ENCODE measurements around the gene LCN10.
"Not testable (repeated sequence)": the region's sequence is repeated elsewhere in the genome, so short reads cannot be mapped to it uniquely, and the experiment has no call there.

Gene LCN10

DNA sequence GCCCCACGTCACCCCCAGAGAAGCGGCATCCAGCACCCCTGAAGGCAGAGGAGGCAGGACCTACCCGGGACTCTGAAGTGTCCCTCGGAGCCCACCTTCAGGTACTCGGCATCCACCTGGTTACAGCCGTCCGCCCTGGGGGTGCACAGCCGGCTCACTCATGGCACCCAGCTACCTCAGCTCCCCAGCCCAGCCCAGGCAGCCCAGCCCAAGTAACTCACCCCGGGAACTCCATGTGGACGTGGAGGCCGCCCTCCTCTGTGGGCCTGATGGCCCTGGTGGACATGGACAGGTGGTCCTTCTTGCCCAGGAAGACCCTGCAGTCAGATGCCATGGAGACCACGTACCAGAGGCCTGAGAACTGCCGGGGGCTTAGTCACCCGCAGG is 20.9 kb upstream of the LCN10 start:
- TF ChIP-seq, protein P1, sequence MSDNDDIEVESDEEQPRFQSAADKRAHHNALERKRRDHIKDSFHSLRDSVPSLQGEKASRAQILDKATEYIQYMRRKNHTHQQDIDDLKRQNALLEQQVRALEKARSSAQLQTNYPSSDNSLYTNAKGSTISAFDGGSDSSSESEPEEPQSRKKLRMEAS (IDR thresholded peaks at IDR 0.05; ENCODE audit: low read depth, low read length), result no peak
- TF ChIP-seq, protein P2, sequence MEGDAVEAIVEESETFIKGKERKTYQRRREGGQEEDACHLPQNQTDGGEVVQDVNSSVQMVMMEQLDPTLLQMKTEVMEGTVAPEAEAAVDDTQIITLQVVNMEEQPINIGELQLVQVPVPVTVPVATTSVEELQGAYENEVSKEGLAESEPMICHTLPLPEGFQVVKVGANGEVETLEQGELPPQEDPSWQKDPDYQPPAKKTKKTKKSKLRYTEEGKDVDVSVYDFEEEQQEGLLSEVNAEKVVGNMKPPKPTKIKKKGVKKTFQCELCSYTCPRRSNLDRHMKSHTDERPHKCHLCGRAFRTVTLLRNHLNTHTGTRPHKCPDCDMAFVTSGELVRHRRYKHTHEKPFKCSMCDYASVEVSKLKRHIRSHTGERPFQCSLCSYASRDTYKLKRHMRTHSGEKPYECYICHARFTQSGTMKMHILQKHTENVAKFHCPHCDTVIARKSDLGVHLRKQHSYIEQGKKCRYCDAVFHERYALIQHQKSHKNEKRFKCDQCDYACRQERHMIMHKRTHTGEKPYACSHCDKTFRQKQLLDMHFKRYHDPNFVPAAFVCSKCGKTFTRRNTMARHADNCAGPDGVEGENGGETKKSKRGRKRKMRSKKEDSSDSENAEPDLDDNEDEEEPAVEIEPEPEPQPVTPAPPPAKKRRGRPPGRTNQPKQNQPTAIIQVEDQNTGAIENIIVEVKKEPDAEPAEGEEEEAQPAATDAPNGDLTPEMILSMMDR (IDR thresholded peaks at IDR 0.05; ENCODE audit: low read depth, low read length), result no peak
- no peak for TF ChIP-seq POLR2A (IDR thresholded peaks at IDR 0.05; ENCODE audit: extremely low read depth, insufficient read length)
- TF ChIP-seq MYC (IDR thresholded peaks at IDR 0.05; ENCODE audit: low read depth, low read length), result no peak
- no peak overlapping the region for H3K4me3 ChIP-seq (ENCODE audit: low read depth, low read length)
- DNase-seq (ENCODE audit: low read depth), result no peak

DNA sequence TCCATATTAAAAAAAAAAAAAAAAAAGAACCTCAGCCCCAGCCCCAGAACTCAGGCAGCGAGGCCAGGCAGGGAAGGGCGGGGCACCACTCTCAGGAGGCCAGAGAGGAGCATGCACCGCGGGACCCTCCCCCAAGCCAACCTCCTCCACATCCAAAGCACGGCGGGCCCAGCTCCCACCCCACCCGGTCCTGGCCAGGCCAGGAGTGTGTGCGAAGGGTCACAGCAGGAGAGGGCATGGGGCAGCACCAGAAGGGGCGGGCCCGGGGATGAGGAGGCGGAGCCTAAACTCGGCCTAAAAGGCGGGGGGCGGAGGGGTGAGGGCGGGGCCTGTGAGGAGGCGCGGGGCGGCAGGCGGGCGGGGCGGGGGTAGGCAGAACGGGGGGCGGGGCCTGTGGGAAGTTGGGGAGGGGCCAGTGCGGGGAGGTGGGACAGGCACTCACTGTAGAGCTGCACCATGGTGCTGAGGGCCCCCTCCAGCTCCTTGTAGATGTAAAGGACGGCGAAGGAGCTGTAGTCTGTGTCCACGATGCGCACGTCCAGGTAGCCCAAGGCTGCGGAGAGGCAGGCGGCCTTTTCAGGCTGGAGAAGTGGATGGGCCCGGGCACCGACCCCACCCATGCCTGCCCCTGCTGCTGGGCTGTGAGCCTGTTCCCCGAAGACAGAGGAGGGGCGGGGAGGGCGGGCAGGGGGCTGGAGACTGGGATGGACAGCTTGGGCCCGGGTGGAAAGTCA is 20.3 kb upstream of the LCN10 start:
- H3K4me3 ChIP-seq (ENCODE audit: low read depth, low read length), result no peak overlapping the region
- peak; percentile 37 for DNase-seq (ENCODE audit: low read depth)

GRCh38 chr9:136762221-136762691 is 19.5 kb upstream of the LCN10 start:
- no peak for DNase-seq (ENCODE audit: low read depth)
- TF ChIP-seq, protein P1 (IDR thresholded peaks at IDR 0.05; ENCODE audit: low read depth, low read length), result no peak
- no peak for TF ChIP-seq POLR2A (IDR thresholded peaks at IDR 0.05; ENCODE audit: extremely low read depth, insufficient read length)
- no peak for TF ChIP-seq MYC (IDR thresholded peaks at IDR 0.05; ENCODE audit: low read depth, low read length)
- TF ChIP-seq, protein P2 (IDR thresholded peaks at IDR 0.05; ENCODE audit: low read depth, low read length), result no peak
- no peak overlapping the region for H3K4me3 ChIP-seq (ENCODE audit: low read depth, low read length)

More for the DNA sequence above, 20.3 kb upstream of the LCN10 start:
- no peak for TF ChIP-seq POLR2A (IDR thresholded peaks at IDR 0.05; ENCODE audit: extremely low read depth, insufficient read length)
- no peak for TF ChIP-seq MYC (IDR thresholded peaks at IDR 0.05; ENCODE audit: low read depth, low read length)

DNA sequence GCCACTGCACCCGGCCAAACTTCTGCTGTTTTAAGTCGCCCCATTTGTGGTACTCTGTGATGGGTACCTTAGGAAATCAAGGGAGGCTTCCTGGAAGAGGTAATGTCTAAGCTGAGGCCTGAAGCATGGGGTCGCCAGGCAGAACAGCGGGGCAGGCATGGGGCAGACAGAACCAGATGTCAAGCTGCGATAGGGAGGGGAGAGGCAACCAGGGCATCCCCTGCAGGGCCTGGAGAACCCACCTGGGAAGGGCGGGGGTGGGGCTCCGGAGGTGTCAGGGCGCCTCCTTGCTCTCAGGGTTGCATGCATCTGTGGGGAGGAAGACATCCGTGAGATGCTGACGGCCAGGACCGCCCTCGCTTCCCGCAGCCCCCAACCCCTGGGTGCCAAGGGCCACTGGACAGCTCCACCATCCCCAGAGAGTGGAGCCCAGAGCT is 18.8 kb upstream of the LCN10 start:
- no peak for DNase-seq (ENCODE audit: low read depth)
- TF ChIP-seq, protein P2 (IDR thresholded peaks at IDR 0.05; ENCODE audit: low read depth, low read length), result no peak
- H3K4me3 ChIP-seq (ENCODE audit: low read depth, low read length), result no peak overlapping the region

- TF ChIP-seq, protein P2 (IDR thresholded peaks at IDR 0.05; ENCODE audit: low read depth, low read length), result peak; percentile 79
- not testable (repeated sequence) for H3K4me3 ChIP-seq (ENCODE audit: low read depth, low read length)
- DNase-seq (ENCODE audit: low read depth), result peak; percentile 71
Observed at GRCh38 chr9:136760834-136761544, 18.2 kb upstream of the LCN10 start.

DNA sequence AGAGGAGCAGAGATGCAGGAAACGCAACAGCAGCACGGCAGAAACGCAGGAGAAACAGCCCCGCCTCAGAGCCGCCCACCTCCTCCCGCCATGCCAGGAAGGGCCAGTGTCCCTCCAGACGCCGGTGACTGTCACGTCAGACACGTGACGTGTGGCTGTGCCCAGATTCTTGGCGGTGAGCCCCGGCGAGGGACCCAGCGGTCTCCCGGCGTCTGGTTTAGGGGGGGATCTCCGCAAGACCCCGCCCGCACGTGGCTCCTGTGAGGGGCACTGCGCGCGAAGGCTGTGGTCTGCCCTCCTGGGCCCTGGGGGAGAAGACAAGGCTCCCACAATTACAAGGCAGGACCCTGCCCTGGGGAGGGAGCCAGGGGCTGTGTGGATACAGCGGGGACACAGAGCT is 17.7 kb upstream of the LCN10 start:
- no peak for DNase-seq (ENCODE audit: low read depth)
- H3K4me3 ChIP-seq (ENCODE audit: low read depth, low read length), result no peak overlapping the region
- TF ChIP-seq, protein P2 (IDR thresholded peaks at IDR 0.05; ENCODE audit: low read depth, low read length), result no peak
- TF ChIP-seq POLR2A (IDR thresholded peaks at IDR 0.05; ENCODE audit: extremely low read depth, insufficient read length) (no peak), MYC (IDR thresholded peaks at IDR 0.05; ENCODE audit: low read depth, low read length) (no peak)
- TF ChIP-seq, protein P1 (IDR thresholded peaks at IDR 0.05; ENCODE audit: low read depth, low read length), result no peak
